HepG2 (cell line): Measurements from ENCODE around the gene EIF4H.

ENCODE experiments used
- BCLAF1 ChIP-seq: fragments of 450-650 bp; IDR thresholded peaks from 2 replicates; pipeline ENCODE4 v1.6.1; 2017; ENCODE audit warnings: mild to moderate bottlenecking
- CTCF ChIP-seq: sonication (generic); formaldehyde crosslinking; IDR thresholded peaks from 2 replicates; pipeline ENCODE4 v1.5.0; 2020; ENCODE audit warnings: mild to moderate bottlenecking, missing genetic modification reagents, moderate library complexity
- NKX3-1 ChIP-seq: sonication (generic); formaldehyde crosslinking; IDR thresholded peaks from 2 replicates; pipeline ENCODE4 v1.5.0; 2020; ENCODE audit warnings: missing genetic modification reagents
- PBX2 ChIP-seq: IDR thresholded peaks from 2 replicates; pipeline ENCODE4 v1.6.1; 2016; ENCODE audit warnings: control low read depth
- RAD21 ChIP-seq: fragments of 450-650 bp; formaldehyde crosslinking; IDR thresholded peaks from 2 replicates; pipeline ENCODE4 v1.5.0; 2020; ENCODE audit warnings: mild to moderate bottlenecking
- REST ChIP-seq, 2 experiments: IDR thresholded peaks; 2 replicates each; pipeline ENCODE4 v1.6.1; 2011 to 2012; ENCODE audit warnings: low read length in 2 of 2, borderline replicate concordance in 1 of 2, low read depth in 1 of 2, mild to moderate bottlenecking in 1 of 2, moderate library complexity in 1 of 2
- STAT6 ChIP-seq: sonication (generic); formaldehyde crosslinking; IDR thresholded peaks from 2 replicates; pipeline ENCODE4 v1.4.0; 2020; ENCODE audit warnings: missing genetic modification reagents, mild to moderate bottlenecking, borderline replicate concordance
- ZBTB8A ChIP-seq: sonication (generic); formaldehyde crosslinking; IDR thresholded peaks from 2 replicates; pipeline ENCODE4 v1.4.0; 2020; ENCODE audit warnings: mild to moderate bottlenecking, low read depth, missing genetic modification reagents, borderline replicate concordance
- ZNF274 ChIP-seq: sonication (generic); formaldehyde crosslinking; IDR thresholded peaks from 2 replicates; pipeline ENCODE4 v1.5.1; 2020; ENCODE audit warnings: mild to moderate bottlenecking, missing genetic modification reagents
- ZNF776 ChIP-seq: sonication (generic); formaldehyde crosslinking; IDR thresholded peaks from 2 replicates; pipeline ENCODE4 v1.4.0; 2020; ENCODE audit warnings: mild to moderate bottlenecking, missing genetic modification reagents
- ZNF777 ChIP-seq: sonication (generic); formaldehyde crosslinking; IDR thresholded peaks from 2 replicates; pipeline ENCODE4 v1.4.0; 2020; ENCODE audit warnings: missing genetic modification reagents

GRCh38 chr7:74129887-74130286, 44.3 kb upstream of the EIF4H start:
- TF ChIP-seq ZNF777 (CRISPR knock-in tag) (no peak), CTCF (no peak), RAD21 (CRISPR knock-in tag) (no peak), ZNF274 (CRISPR knock-in tag) (no peak), BCLAF1 (no peak), NKX3-1 (no peak), PBX2 (CRISPR knock-in tag) (no peak), ZNF776 (CRISPR knock-in tag) (no peak), ZBTB8A (CRISPR knock-in tag) (no peak), STAT6 (CRISPR knock-in tag) (no peak), REST (IDR thresholded peaks at IDR 0.05; ENCODE audit: borderline replicate concordance in 1 of 2, low read depth in 1 of 2, low read length in 2 of 2) (no peak)
